Measurements from ENCODE around the gene ABHD6.

Gene ABHD6

GRCh38 chr3:58237238-58237940 is at the start of gene ABHD6:
Gene ABHD6, plus strand, starts transcription at chr3:58237792. Its CDS starts 18,795 bp downstream, at chr3:58256587.
- H3K36me3 ChIP-seq (ENCODE audit: insufficient read depth, low read length), result peaks cover 26% of the 10 kb centered on the region
- H3K9me3 ChIP-seq (ENCODE audit: low read depth, low read length), result no peaks in the 10 kb centered on the region
- H3K4me3 ChIP-seq, result peak within 1 kb of the TSS; percentile 84
- no peak for TF ChIP-seq EZH2 (IDR thresholded peaks at IDR 0.05)
- TF ChIP-seq POLR2AphosphoS5 (IDR thresholded peaks at IDR 0.05; ENCODE audit: borderline replicate concordance, low read depth, low read length), result peak; percentile 85; the same call in 1 of the 2 replicates
- DNase-seq (ENCODE audit: low read depth, low spot score), result no peak
- peak within 1 kb of the TSS; percentile 95 for H3K9ac ChIP-seq (ENCODE audit: insufficient read length)
- H3K27ac ChIP-seq, result peak within 1 kb of the TSS; percentile 100

GRCh38 chr3:58188173-58188564 is 49.4 kb upstream of the ABHD6 start:
- no peak for DNase-seq (ENCODE audit: low read depth, low spot score)
- TF ChIP-seq FOXP2 (optimal IDR thresholded peaks at IDR 0.05; ENCODE audit: control extremely low read depth, extremely low read length, insufficient read depth), result no peak
- no peak for TF ChIP-seq EZH2 (IDR thresholded peaks at IDR 0.05)
- no peak for TF ChIP-seq POLR2AphosphoS5 (IDR thresholded peaks at IDR 0.05; ENCODE audit: borderline replicate concordance, low read depth, low read length)

GRCh38 chr3:58188921-58189451 is 48.6 kb upstream of the ABHD6 start:
- Histone ChIP-seq H3K9ac (ENCODE audit: insufficient read length) (no peak overlapping the region), H3K27ac (0 out of 2 replicates have a peak overlapping the region, but pooled peaks have one; percentile 11)
- TF ChIP-seq EZH2 (IDR thresholded peaks at IDR 0.05), result no peak
- TF ChIP-seq POLR2AphosphoS5 (IDR thresholded peaks at IDR 0.05; ENCODE audit: borderline replicate concordance, low read depth, low read length), result no peak
- no peak for TF ChIP-seq FOXP2 (optimal IDR thresholded peaks at IDR 0.05; ENCODE audit: control extremely low read depth, extremely low read length, insufficient read depth)

More at GRCh38 chr3:58188173-58188564, 49.4 kb upstream of the ABHD6 start:
- Histone ChIP-seq H3K36me3 (ENCODE audit: insufficient read depth, low read length) (no peaks in the 10 kb centered on the region), H3K9me3 (ENCODE audit: low read depth, low read length) (no peaks in the 10 kb centered on the region), H3K27ac (peak overlapping the region; percentile 50), H3K4me3 (no peak overlapping the region), H3K9ac (ENCODE audit: insufficient read length) (no peak overlapping the region)

GRCh38 chr3:58189691-58190090 is 47.9 kb upstream of the ABHD6 start:
- Histone ChIP-seq H3K36me3 (ENCODE audit: insufficient read depth, low read length) (no peaks in the 10 kb centered on the region), H3K9me3 (ENCODE audit: low read depth, low read length) (no peaks in the 10 kb centered on the region), H3K27ac (no peak overlapping the region), H3K4me3 (no peak overlapping the region), H3K9ac (ENCODE audit: insufficient read length) (no peak overlapping the region)
- TF ChIP-seq EZH2 (IDR thresholded peaks at IDR 0.05) (no peak), FOXP2 (optimal IDR thresholded peaks at IDR 0.05; ENCODE audit: control extremely low read depth, extremely low read length, insufficient read depth) (no peak), POLR2AphosphoS5 (IDR thresholded peaks at IDR 0.05; ENCODE audit: borderline replicate concordance, low read depth, low read length) (no peak)
- DNase-seq (ENCODE audit: low read depth, low spot score), result no peak

More at GRCh38 chr3:58188921-58189451, 48.6 kb upstream of the ABHD6 start:
- no peaks in the 10 kb centered on the region for H3K9me3 ChIP-seq (ENCODE audit: low read depth, low read length)
- H3K36me3 ChIP-seq (ENCODE audit: insufficient read depth, low read length), result no peaks in the 10 kb centered on the region
- H3K4me3 ChIP-seq, result no peak overlapping the region
- DNase-seq (ENCODE audit: low read depth, low spot score), result no peak

GRCh38 chr3:58190291-58190690 is 47.3 kb upstream of the ABHD6 start:
- no peak for DNase-seq (ENCODE audit: low read depth, low spot score)
- TF ChIP-seq FOXP2 (optimal IDR thresholded peaks at IDR 0.05; ENCODE audit: control extremely low read depth, extremely low read length, insufficient read depth) (no peak), EZH2 (IDR thresholded peaks at IDR 0.05) (no peak), POLR2AphosphoS5 (IDR thresholded peaks at IDR 0.05; ENCODE audit: borderline replicate concordance, low read depth, low read length) (no peak)
- Histone ChIP-seq H3K36me3 (ENCODE audit: insufficient read depth, low read length) (no peaks in the 10 kb centered on the region), H3K4me3 (no peak overlapping the region), H3K9me3 (ENCODE audit: low read depth, low read length) (no peaks in the 10 kb centered on the region), H3K9ac (ENCODE audit: insufficient read length) (no peak overlapping the region), H3K27ac (no peak overlapping the region)

GRCh38 chr3:58190882-58191281 is 46.7 kb upstream of the ABHD6 start:
- TF ChIP-seq EZH2 (IDR thresholded peaks at IDR 0.05) (no peak), FOXP2 (optimal IDR thresholded peaks at IDR 0.05; ENCODE audit: control extremely low read depth, extremely low read length, insufficient read depth) (no peak), POLR2AphosphoS5 (IDR thresholded peaks at IDR 0.05; ENCODE audit: borderline replicate concordance, low read depth, low read length) (no peak)
- Histone ChIP-seq H3K27ac (no peak overlapping the region), H3K4me3 (no peak overlapping the region), H3K36me3 (ENCODE audit: insufficient read depth, low read length) (no peaks in the 10 kb centered on the region), H3K9ac (ENCODE audit: insufficient read length) (no peak overlapping the region), H3K9me3 (ENCODE audit: low read depth, low read length) (no peaks in the 10 kb centered on the region)
- DNase-seq (ENCODE audit: low read depth, low spot score), result no peak

GRCh38 chr3:58191361-58191991 is 46.1 kb upstream of the ABHD6 start:
- no peak overlapping the region for H3K4me3 ChIP-seq
- no peak overlapping the region for H3K9ac ChIP-seq (ENCODE audit: insufficient read length)
- H3K36me3 ChIP-seq (ENCODE audit: insufficient read depth, low read length), result no peaks in the 10 kb centered on the region
- no peak overlapping the region for H3K27ac ChIP-seq
- H3K9me3 ChIP-seq (ENCODE audit: low read depth, low read length), result no peaks in the 10 kb centered on the region
- no peak for DNase-seq (ENCODE audit: low read depth, low spot score)
- TF ChIP-seq POLR2AphosphoS5 (IDR thresholded peaks at IDR 0.05; ENCODE audit: borderline replicate concordance, low read depth, low read length) (no peak), EZH2 (IDR thresholded peaks at IDR 0.05) (no peak), FOXP2 (optimal IDR thresholded peaks at IDR 0.05; ENCODE audit: control extremely low read depth, extremely low read length, insufficient read depth) (no peak)

GRCh38 chr3:58192069-58192468 is 45.5 kb upstream of the ABHD6 start:
- TF ChIP-seq FOXP2 (optimal IDR thresholded peaks at IDR 0.05; ENCODE audit: control extremely low read depth, extremely low read length, insufficient read depth) (no peak), POLR2AphosphoS5 (IDR thresholded peaks at IDR 0.05; ENCODE audit: borderline replicate concordance, low read depth, low read length) (no peak), EZH2 (IDR thresholded peaks at IDR 0.05) (no peak)
- DNase-seq (ENCODE audit: low read depth, low spot score), result no peak
- Histone ChIP-seq H3K36me3 (ENCODE audit: insufficient read depth, low read length) (no peaks in the 10 kb centered on the region), H3K9ac (ENCODE audit: insufficient read length) (no peak overlapping the region), H3K9me3 (ENCODE audit: low read depth, low read length) (no peaks in the 10 kb centered on the region), H3K27ac (no peak overlapping the region), H3K4me3 (no peak overlapping the region)
